ENCODE measurements around the gene CENPC.
"Not testable (repeated sequence)": the region's sequence is repeated elsewhere in the genome, so short reads cannot be mapped to it uniquely, and the experiment has no call there.

Gene CENPC

DNA sequence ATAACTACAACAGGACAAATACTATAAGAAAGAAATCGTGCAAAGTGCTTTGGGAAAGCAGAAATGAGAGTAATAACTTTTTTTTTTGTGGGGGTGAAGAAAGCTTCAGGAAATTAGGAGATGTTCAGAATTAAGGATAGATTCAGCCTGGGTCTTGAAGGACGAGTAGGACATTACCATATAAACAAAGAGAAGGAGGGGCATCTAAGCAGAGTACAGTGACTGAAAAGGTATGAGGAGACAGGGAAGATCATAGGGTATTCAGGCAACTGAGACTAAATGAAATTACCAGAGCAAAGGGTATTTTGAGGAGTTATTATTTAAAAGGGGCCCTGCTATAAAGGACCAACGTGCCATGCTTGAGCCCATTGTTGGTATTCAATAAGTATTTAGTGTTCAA, 10.1 kb upstream of the CENPC start:
- TF ChIP-seq CTCF (conservative IDR thresholded peaks at IDR 0.05; ENCODE audit: low read depth): no peak
- ChIA-PET POLR2A (ENCODE audit: low non-redundant PET) (no interaction called here), CTCF (no interaction called here)
- no peak for DNase-seq (ENCODE audit: low spot score)
- H3K27ac ChIP-seq: no peak overlapping the region

GRCh38 chr4:67554096-67554495, 8.8 kb upstream of the CENPC start:
- no peak for DNase-seq (ENCODE audit: low spot score)
- TF ChIP-seq CTCF (conservative IDR thresholded peaks at IDR 0.05; ENCODE audit: low read depth): no peak
- ChIA-PET CTCF (interaction anchor here (0.6 to 0.7 kb wide), 3 partner anchors 11 to 346 kb away, joined by 3 to 5 read pairs (median 3); no protein-coding TSS in a partner anchor), POLR2A (ENCODE audit: low non-redundant PET) (no interaction called here)
- no peak overlapping the region for H3K27ac ChIP-seq

DNA sequence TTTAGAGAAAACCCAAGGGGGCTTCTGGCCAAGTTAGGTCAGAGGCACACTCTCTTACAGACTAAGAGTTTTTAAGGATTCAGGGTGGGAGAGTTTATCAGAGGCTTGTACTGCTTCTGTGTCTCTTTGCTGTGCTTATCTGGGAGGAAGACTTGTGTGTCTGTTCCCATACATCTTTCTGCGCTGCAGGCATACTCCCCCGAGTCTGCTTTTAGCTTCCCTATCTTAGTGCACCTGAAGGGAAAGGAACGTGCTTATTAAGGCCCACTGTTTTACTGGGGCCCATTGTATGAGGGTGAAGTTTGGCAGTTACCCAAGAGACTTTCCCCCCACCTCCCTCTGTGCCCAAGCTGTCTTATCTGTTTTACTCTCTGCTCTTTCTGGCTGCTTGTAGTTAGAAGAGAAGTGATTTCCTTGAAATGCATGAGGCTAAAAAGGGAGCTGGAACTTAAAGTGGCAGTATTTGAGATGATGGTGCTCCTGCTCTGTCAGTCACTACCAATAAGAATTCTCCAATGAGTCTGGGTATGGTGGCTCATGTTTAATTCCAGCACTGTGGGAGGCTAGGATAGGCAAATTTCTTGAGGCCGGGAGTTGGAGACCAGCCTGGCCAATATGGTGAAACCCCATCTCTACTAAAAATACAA, 7.0 kb upstream of the CENPC start:
- DNase-seq (ENCODE audit: low spot score); CTCF ChIA-PET; POLR2A ChIA-PET (ENCODE audit: low non-redundant PET); H3K27ac ChIP-seq: not testable (repeated sequence)

- no peak for TF ChIP-seq CTCF (conservative IDR thresholded peaks at IDR 0.05; ENCODE audit: low read depth)
- CTCF ChIA-PET: no interaction called here
- POLR2A ChIA-PET (ENCODE audit: low non-redundant PET): no interaction called here
- H3K27ac ChIP-seq: no peak overlapping the region
- no peak for DNase-seq (ENCODE audit: low spot score)
Measured at GRCh38 chr4:67550857-67551256, 5.6 kb upstream of the CENPC start.

DNA sequence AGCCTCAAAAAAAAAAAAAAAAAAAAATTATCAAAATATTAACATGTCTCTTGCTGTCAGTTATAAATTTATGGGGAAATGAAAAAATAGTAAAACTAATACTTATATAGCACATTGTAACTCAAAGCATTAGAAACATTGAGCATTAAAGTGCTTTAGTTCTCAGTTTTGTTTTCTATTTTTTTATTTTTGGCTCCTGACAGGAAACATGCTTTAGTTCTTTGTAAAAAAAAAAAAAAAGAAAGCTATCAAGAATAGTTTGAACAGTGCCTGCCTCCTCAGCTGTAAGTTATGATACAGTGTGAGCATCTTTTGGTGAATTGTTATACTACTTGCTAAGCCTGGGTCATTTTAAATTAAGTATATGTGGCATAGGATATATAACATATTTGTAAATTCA, 5.1 kb upstream of the CENPC start:
- TF ChIP-seq CTCF (conservative IDR thresholded peaks at IDR 0.05; ENCODE audit: low read depth): no peak
- H3K27ac ChIP-seq: no peak overlapping the region
- ChIA-PET POLR2A (ENCODE audit: low non-redundant PET) (no interaction called here), CTCF (interaction anchor here (0.7 kb wide), 1 partner anchor 340 kb away, joined by 3 read pairs; no protein-coding TSS in a partner anchor)
- no peak for DNase-seq (ENCODE audit: low spot score)

GRCh38 chr4:67549123-67549522, 3.8 kb upstream of the CENPC start:
- ChIA-PET POLR2A (ENCODE audit: low non-redundant PET) (no interaction called here), CTCF (no interaction called here)
- DNase-seq (ENCODE audit: low spot score): peak; percentile 15
- H3K27ac ChIP-seq: no peak overlapping the region
- TF ChIP-seq CTCF (conservative IDR thresholded peaks at IDR 0.05; ENCODE audit: low read depth): peak; percentile 58

- no peak for DNase-seq (ENCODE audit: low spot score)
- POLR2A ChIA-PET (ENCODE audit: low non-redundant PET): no interaction called here
- TF ChIP-seq CTCF (conservative IDR thresholded peaks at IDR 0.05; ENCODE audit: low read depth): no peak
- CTCF ChIA-PET: interaction anchor here (0.7 kb wide), 1 partner anchor 104 kb away, joined by 4 read pairs; no protein-coding TSS in a partner anchor
- no peak overlapping the region for H3K27ac ChIP-seq
Measured at GRCh38 chr4:67546971-67547370, 1.7 kb upstream of the CENPC start.
